Measurements from ENCODE around the gene CNIH2.

Gene CNIH2

DNA sequence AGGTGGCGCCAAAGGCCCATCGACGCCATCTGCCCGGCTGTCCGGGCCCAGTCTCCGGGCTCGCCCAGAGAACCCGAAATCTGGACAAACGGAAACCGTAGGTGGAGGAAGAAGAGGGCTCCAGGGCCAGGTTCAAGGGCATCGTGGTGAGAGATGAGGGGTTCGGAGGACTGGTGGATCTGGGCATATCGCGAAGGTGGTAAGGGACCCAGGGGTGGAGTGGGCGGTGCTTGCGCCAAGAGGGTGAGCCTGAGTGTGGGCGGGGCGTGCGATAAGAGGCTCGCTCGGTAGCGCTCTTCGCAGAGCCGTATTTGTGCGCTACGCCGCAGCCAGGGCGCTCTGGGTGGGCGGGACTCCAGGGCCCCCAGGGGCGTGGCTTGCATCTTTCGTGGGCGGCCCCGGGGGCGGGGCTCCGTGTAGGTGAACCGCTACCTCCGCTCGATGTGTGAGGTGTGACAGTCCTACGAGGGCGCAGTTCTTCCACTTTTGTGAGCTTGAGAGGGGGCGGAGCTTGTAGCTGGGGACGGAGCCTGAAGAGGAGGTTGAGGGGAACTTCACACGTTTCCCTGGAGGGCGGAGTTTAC, 34.1 kb downstream of the CNIH2 start:
- peak overlapping the region; percentile 76 for H3K4me3 ChIP-seq (ENCODE audit: low read length, poor library complexity, severe bottlenecking)
- H3K4me1 ChIP-seq (ENCODE audit: insufficient read depth, low read length, poor library complexity, severe bottlenecking): peaks cover 19% of the 10 kb centered on the region
- H3K9me2 ChIP-seq (replicated peaks; ENCODE audit: low read depth, low read length): no peaks in the 10 kb centered on the region
- peak overlapping the region; percentile 92 for H2AFZ ChIP-seq (ENCODE audit: low read length)
- no peaks in the 10 kb centered on the region for H4K20me1 ChIP-seq (ENCODE audit: insufficient read depth, low read length, poor library complexity, severe bottlenecking)
- no peaks in the 10 kb centered on the region for H3K9me3 ChIP-seq (ENCODE audit: insufficient read depth, low read depth, low read length)
- H3K36me3 ChIP-seq (ENCODE audit: insufficient read depth, low read length): no peaks in the 10 kb centered on the region
- no peaks in the 10 kb centered on the region for H3K27me3 ChIP-seq (ENCODE audit: insufficient read depth, low read length, poor library complexity, severe bottlenecking)
- H3K4me2 ChIP-seq (ENCODE audit: low read depth, low read length, poor library complexity, severe bottlenecking): peak overlapping the region; percentile 79
- peak overlapping the region; percentile 52 for H3K9ac ChIP-seq (ENCODE audit: low read depth, low read length, poor library complexity, severe bottlenecking)
- TF ChIP-seq EZH2phosphoT487 (IDR thresholded peaks at IDR 0.05; ENCODE audit: borderline replicate concordance): no peak
- TF ChIP-seq, protein P1, sequence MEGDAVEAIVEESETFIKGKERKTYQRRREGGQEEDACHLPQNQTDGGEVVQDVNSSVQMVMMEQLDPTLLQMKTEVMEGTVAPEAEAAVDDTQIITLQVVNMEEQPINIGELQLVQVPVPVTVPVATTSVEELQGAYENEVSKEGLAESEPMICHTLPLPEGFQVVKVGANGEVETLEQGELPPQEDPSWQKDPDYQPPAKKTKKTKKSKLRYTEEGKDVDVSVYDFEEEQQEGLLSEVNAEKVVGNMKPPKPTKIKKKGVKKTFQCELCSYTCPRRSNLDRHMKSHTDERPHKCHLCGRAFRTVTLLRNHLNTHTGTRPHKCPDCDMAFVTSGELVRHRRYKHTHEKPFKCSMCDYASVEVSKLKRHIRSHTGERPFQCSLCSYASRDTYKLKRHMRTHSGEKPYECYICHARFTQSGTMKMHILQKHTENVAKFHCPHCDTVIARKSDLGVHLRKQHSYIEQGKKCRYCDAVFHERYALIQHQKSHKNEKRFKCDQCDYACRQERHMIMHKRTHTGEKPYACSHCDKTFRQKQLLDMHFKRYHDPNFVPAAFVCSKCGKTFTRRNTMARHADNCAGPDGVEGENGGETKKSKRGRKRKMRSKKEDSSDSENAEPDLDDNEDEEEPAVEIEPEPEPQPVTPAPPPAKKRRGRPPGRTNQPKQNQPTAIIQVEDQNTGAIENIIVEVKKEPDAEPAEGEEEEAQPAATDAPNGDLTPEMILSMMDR (conservative IDR thresholded peaks at IDR 0.05; ENCODE audit: low read length): peak; percentile 99
- H3F3A ChIP-seq (ENCODE audit: low read depth): no peaks in the 10 kb centered on the region
- no peaks in the 10 kb centered on the region for H3K79me2 ChIP-seq (ENCODE audit: insufficient read depth, low read length)

DNA sequence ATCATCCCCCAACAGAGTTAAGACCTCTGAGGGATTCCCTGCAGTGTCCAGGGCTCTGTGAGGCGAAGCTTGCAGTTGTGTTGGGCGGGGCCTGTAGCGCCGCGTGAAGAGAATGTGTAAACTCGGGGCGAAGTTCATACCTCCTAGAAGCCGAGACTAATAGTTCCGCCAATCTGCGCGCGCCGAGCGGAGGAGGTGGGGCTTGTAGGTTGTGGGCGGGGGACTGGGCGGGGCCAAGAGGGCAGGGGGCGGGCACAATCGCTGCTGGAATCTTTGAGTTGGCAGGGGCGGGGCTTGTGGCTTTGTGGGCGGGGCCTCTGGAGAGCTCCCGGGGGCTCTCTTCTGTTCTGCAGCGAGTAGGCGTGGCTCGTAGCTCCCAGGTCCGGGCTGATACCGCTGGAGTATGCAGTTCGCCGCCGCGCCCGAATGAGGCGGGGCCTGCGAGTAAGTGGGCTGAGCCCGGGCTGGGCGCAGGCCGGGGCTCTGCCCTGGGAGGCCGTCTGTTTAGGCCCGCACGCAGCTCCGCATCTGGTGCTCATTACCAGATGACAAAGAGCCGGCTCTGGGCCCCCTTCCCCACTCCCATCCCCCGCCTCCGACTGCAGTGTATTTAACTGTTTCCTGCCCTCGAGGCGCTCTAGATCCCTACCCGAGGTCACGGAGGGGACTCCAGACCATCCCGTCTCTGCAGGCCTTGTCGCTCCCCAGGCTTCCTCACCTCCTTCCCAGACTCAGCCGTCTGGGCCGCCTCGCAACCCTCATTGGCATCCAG, 34.8 kb downstream of the CNIH2 start:
- TF ChIP-seq, protein P1 (conservative IDR thresholded peaks at IDR 0.05; ENCODE audit: low read length): no peak
- no peak for TF ChIP-seq EZH2phosphoT487 (IDR thresholded peaks at IDR 0.05; ENCODE audit: borderline replicate concordance)
- Histone ChIP-seq H3K4me1 (ENCODE audit: insufficient read depth, low read length, poor library complexity, severe bottlenecking) (peaks cover 26% of the 10 kb centered on the region), H2AFZ (ENCODE audit: low read length) (peak overlapping the region; percentile 92), H3F3A (ENCODE audit: low read depth) (no peaks in the 10 kb centered on the region), H3K9me2 (replicated peaks; ENCODE audit: low read depth, low read length) (no peaks in the 10 kb centered on the region), H4K20me1 (ENCODE audit: insufficient read depth, low read length, poor library complexity, severe bottlenecking) (no peaks in the 10 kb centered on the region), H3K4me3 (ENCODE audit: low read length, poor library complexity, severe bottlenecking) (peak overlapping the region; percentile 76), H3K4me2 (ENCODE audit: low read depth, low read length, poor library complexity, severe bottlenecking) (peak overlapping the region; percentile 79), H3K36me3 (ENCODE audit: insufficient read depth, low read length) (no peaks in the 10 kb centered on the region), H3K79me2 (ENCODE audit: insufficient read depth, low read length) (no peaks in the 10 kb centered on the region), H3K27me3 (ENCODE audit: insufficient read depth, low read length, poor library complexity, severe bottlenecking) (no peaks in the 10 kb centered on the region), H3K9me3 (ENCODE audit: insufficient read depth, low read depth, low read length) (no peaks in the 10 kb centered on the region), H3K9ac (ENCODE audit: low read depth, low read length, poor library complexity, severe bottlenecking) (peak overlapping the region; percentile 62)

DNA sequence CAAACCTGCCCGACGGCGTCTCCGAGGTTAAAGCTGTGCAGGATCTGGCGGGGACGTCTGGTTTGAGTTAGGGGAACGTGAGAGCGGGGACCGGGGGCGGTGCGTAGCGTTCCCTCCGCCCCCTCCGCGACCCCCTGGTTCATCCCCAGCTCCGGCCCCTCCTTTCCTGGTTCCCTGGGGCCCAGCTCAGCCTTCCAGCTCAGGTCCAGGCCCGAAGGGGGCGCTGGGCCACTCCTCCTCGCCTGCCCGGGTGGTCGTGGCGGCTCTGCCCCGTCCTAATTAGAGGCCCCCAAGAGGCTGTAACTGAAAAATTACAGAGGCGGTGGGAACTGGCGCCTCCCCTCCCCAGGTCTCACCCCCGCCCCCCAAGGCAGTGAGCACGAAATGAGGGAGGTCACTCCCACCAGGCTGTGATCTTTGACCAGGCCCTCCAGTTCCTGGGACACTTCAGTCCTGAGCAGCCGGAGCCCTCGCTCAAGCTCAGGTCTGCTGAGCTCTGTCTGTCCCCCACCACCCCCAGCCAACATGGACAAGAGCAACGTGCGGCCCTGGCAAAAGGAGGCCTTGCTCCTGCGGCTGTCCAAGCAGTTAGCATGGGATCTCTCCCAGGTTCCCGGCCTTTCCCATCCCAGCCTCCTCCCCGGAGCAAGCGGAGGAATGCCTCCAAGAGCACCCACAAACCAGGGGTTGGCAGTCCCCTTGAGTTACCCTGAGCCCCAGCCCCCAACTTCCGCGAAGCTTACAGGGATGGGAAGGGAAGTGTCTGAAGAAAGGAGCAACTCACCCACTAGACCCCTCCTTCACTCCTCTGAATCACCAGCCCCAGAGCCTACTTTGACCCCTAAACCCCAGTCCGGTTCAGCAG, 35.6 kb downstream of the CNIH2 start:
- peak overlapping the region; percentile 62 for H3K9ac ChIP-seq (ENCODE audit: low read depth, low read length, poor library complexity, severe bottlenecking)
- H3K9me2 ChIP-seq (replicated peaks; ENCODE audit: low read depth, low read length): no peaks in the 10 kb centered on the region
- TF ChIP-seq, protein P1 (conservative IDR thresholded peaks at IDR 0.05; ENCODE audit: low read length): peak; percentile 35
- TF ChIP-seq EZH2phosphoT487 (IDR thresholded peaks at IDR 0.05; ENCODE audit: borderline replicate concordance): no peak
- H3K27me3 ChIP-seq (ENCODE audit: insufficient read depth, low read length, poor library complexity, severe bottlenecking): no peaks in the 10 kb centered on the region
- no peaks in the 10 kb centered on the region for H3F3A ChIP-seq (ENCODE audit: low read depth)
- no peaks in the 10 kb centered on the region for H3K9me3 ChIP-seq (ENCODE audit: insufficient read depth, low read depth, low read length)
- H4K20me1 ChIP-seq (ENCODE audit: insufficient read depth, low read length, poor library complexity, severe bottlenecking): no peaks in the 10 kb centered on the region
- H3K4me2 ChIP-seq (ENCODE audit: low read depth, low read length, poor library complexity, severe bottlenecking): peak overlapping the region; percentile 68
- peaks cover 34% of the 10 kb centered on the region for H3K4me1 ChIP-seq (ENCODE audit: insufficient read depth, low read length, poor library complexity, severe bottlenecking)
- no peaks in the 10 kb centered on the region for H3K36me3 ChIP-seq (ENCODE audit: insufficient read depth, low read length)
- peak overlapping the region; percentile 63 for H3K4me3 ChIP-seq (ENCODE audit: low read length, poor library complexity, severe bottlenecking)
- no peak overlapping the region for H2AFZ ChIP-seq (ENCODE audit: low read length)
- H3K79me2 ChIP-seq (ENCODE audit: insufficient read depth, low read length): no peaks in the 10 kb centered on the region

All from Loucy (cell line).